Endothelial cell of umbilical vein (primary cell): ENCODE data around the gene SMAD3. TPM values are rescaled to one million over a fixed set of nuclear protein-coding genes. Genes with fewer than 3 reads are reported as not detected.

Experiments used
- BruUV-seq: library from RNA; stranded (reverse); fragments of 400-500 nt; replicated peaks from 2 replicates; lab custom pipeline; 2021; lab: Mats Ljungman, UMichigan
- CTCF ChIA-PET: fragments of 300-600, 350-600 bp; sonication (Branson Sonifier 250); formaldehyde crosslinking; loops from one replicate; lab custom pipeline; 2021; ENCODE audit warnings: antibody characterized with exemption, inconsistent platforms; lab: Charles Lee
- POLR2A ChIA-PET: fragments of 300-600, 350-600 bp; sonication (Branson Sonifier 250); formaldehyde crosslinking; loops from one replicate; lab custom pipeline; 2021; ENCODE audit warnings: antibody characterized with exemption, inconsistent platforms; lab: Charles Lee
- DNase-seq: peaks from one replicate; pipeline ENCODE4 v3.0.0-alpha.2; 2011; ENCODE audit warnings: low read depth, low spot score
- FAIRE-seq: peaks from 2 replicates; lab custom pipeline; 2011; peaks lifted over from hg19 to GRCh38; lab: Jason Lieb, UNC
- H2AFZ ChIP-seq: 2 replicates; pipeline ENCODE4 v1.6.0; 2012; ENCODE audit warnings: low read depth, low read length, control low read depth, inconsistent platforms
- H3K27ac ChIP-seq: 2 replicates; pipeline ENCODE4 v1.5.1; 2011; ENCODE audit warnings: low read depth, mild to moderate bottlenecking, control low read depth, low read length, moderate library complexity; ENCODE audit not compliant: insufficient read depth
- H3K27me3 ChIP-seq, 2 experiments: 2 replicates each; pipeline versions ENCODE4 v1.6.0 to v1.6.1; 2011; ENCODE audit warnings: low read length in 2 of 2, mixed read lengths in 1 of 2; ENCODE audit not compliant: control insufficient read depth in 2 of 2, insufficient read depth in 2 of 2
- H3K36me3 ChIP-seq, 2 experiments: 2 replicates in 1 of 2; 3 replicates in 1 of 2; pipeline ENCODE4 v1.5.1; 2011; ENCODE audit warnings: low read length in 2 of 2, mild to moderate bottlenecking in 1 of 2, moderate library complexity in 1 of 2; ENCODE audit not compliant: control insufficient read depth in 2 of 2, insufficient read depth in 2 of 2; ENCODE audit errors: extremely low read depth in 1 of 2
- H3K4me1 ChIP-seq: 3 replicates; pipeline ENCODE4 v1.5.1; 2011; ENCODE audit warnings: mild to moderate bottlenecking, low read length; ENCODE audit not compliant: control insufficient read depth, insufficient read depth; ENCODE audit errors: extremely low read depth
- H3K4me2 ChIP-seq: 2 replicates; pipeline ENCODE4 v1.6.1; 2011; ENCODE audit warnings: low read length, control low read depth, mixed read lengths; ENCODE audit not compliant: insufficient read depth
- H3K4me3 ChIP-seq, 3 experiments: fragments of 200-600 bp in 1 of 3; sonication (generic), shearing (Covaris generic) in 1 of 3; replicated peaks in 1 of 3; 2 replicates each; pipeline ENCODE4 v1.5.1; 2011 to 2016; ENCODE audit warnings: control low read depth in 3 of 3, low read length in 3 of 3, mild to moderate bottlenecking in 2 of 3, inconsistent platforms in 1 of 3, low read depth in 1 of 3, moderate library complexity in 1 of 3; ENCODE audit not compliant: insufficient read depth in 1 of 3
- H3K79me2 ChIP-seq: 2 replicates; pipeline ENCODE4 v1.6.0; 2012; ENCODE audit warnings: low read length, inconsistent platforms; ENCODE audit not compliant: control insufficient read depth, insufficient read depth
- H3K9ac ChIP-seq: replicated peaks from 2 replicates; pipeline ENCODE3; 2011; ENCODE audit warnings: low read length, control low read depth; ENCODE audit not compliant: insufficient read depth; ENCODE audit errors: extremely low read depth
- H3K9me1 ChIP-seq: replicated peaks from 3 replicates; pipeline ENCODE4 v1.6.0; 2011; ENCODE audit warnings: mild to moderate bottlenecking, low read length; ENCODE audit not compliant: control insufficient read depth, insufficient read depth; ENCODE audit errors: extremely low read depth
- H3K9me3 ChIP-seq: replicated peaks from 2 replicates; pipeline ENCODE4 v1.5.1; 2012; ENCODE audit warnings: low read length, inconsistent platforms; ENCODE audit not compliant: control insufficient read depth, insufficient read depth
- H4K20me1 ChIP-seq: replicated peaks from 2 replicates; pipeline ENCODE3; 2011; ENCODE audit warnings: mild to moderate bottlenecking, low read length; ENCODE audit not compliant: control insufficient read depth, insufficient read depth; ENCODE audit errors: extremely low read depth
- CTCF ChIP-seq, 2 donors: IDR thresholded peaks; 1 replicate in 1 of 2; 2 replicates in 1 of 2; pipeline ENCODE4 v1.5.1; 2011; ENCODE audit warnings: low read length in 2 of 2, mild to moderate bottlenecking in 2 of 2, moderate library complexity in 2 of 2, control low read depth in 1 of 2, inconsistent platforms in 1 of 2, low read depth in 1 of 2; ENCODE audit not compliant: insufficient read depth in 1 of 2; ENCODE audit errors: extremely low read depth in 1 of 2
- EZH2 ChIP-seq: IDR thresholded peaks from 2 replicates; pipeline ENCODE4 v1.6.1; 2012; ENCODE audit warnings: borderline replicate concordance, low read depth, mild to moderate bottlenecking, moderate library complexity, low read length, inconsistent platforms; ENCODE audit not compliant: severe bottlenecking
- FOS ChIP-seq: IDR thresholded peaks from 2 replicates; pipeline ENCODE4 v1.6.1; 2011; ENCODE audit warnings: mild to moderate bottlenecking, low read length, moderate library complexity, borderline replicate concordance; ENCODE audit not compliant: insufficient read depth
- GATA2 ChIP-seq: IDR thresholded peaks from 2 replicates; pipeline ENCODE4 v1.7.0; 2011; ENCODE audit warnings: low read depth, mild to moderate bottlenecking, moderate library complexity, mixed read lengths, low read length; ENCODE audit not compliant: insufficient read length, insufficient read depth
- JUN ChIP-seq: IDR thresholded peaks from 2 replicates; pipeline ENCODE4 v1.6.1; 2011; ENCODE audit warnings: borderline replicate concordance, low read depth; ENCODE audit not compliant: insufficient read length, insufficient read depth
- MAX ChIP-seq: IDR thresholded peaks from 2 replicates; pipeline ENCODE4 v1.6.1; 2011; ENCODE audit not compliant: insufficient read depth, insufficient read length
- MYC ChIP-seq: IDR thresholded peaks from one replicate; pipeline ENCODE4 v1.6.1; 2011; ENCODE audit warnings: mild to moderate bottlenecking, low read depth, low read length
- POLR2A ChIP-seq: IDR thresholded peaks from 2 replicates; pipeline ENCODE4 v1.6.1; 2012; ENCODE audit warnings: low read depth, mild to moderate bottlenecking, control low read depth, low read length
- POLR2AphosphoS5 ChIP-seq: IDR thresholded peaks from 2 replicates; pipeline ENCODE4 v1.6.1; 2012; ENCODE audit warnings: low read depth, mild to moderate bottlenecking, control low read depth, low read length, moderate library complexity; ENCODE audit not compliant: insufficient read depth
- dilution Hi-C: fragments of 300-500 bp; cut with MboI; formaldehyde crosslinking; loops from one replicate; pipeline ENCODE4 v1.15.0; 2019; ENCODE audit warnings: low sequenced_read_pairs; ENCODE audit not compliant: extremely low pct_ligation_motif_present
- intact Hi-C: fragments of 100-400 bp; cut with micrococcal nuclease; formaldehyde crosslinking; loops from one replicate; pipeline ENCODE4 v1.10.0; 2022
- polyA plus RNA-seq, 4 experiments: library from polyadenylated mRNA; depleted of rRNA in 3 of 4; stranded (reverse) in 3 of 4; unstranded in 1 of 4; fragments of >200 nt; gene quantifications; 2 replicates each; pipeline versions ENCODE4 v1.2.1 to v1.2.3, GENCODE V29; 2011 to 2012; ENCODE audit warnings: missing spikeins in 1 of 4
- total RNA-seq: library from RNA; stranded (reverse); gene quantifications from 2 replicates; pipeline ENCODE4 v1.2.3, GENCODE V29; 2021

SMAD3 gene
- total and polyA plus RNA-seq, 2 donors (not counting 3 experiments of a cell fraction or from before 2014, with no cell fraction given) = 56.4 to 88.2 TPM

- Histone ChIP-seq H3K4me3 (no peak overlapping the region), H3K27me3 (no peaks in the 10 kb centered on the region), H3K27ac (no peak overlapping the region), H3K4me1 (peaks cover 74% of the 10 kb centered on the region), H3K9ac (no peak overlapping the region), H3K79me2 (peaks cover 98% of the 10 kb centered on the region), H3K9me1 (no peaks in the 10 kb centered on the region), H4K20me1 (no peaks in the 10 kb centered on the region), H2AFZ (no peak overlapping the region), H3K36me3 (no peaks in the 10 kb centered on the region), H3K9me3 (no peaks in the 10 kb centered on the region), H3K4me2 (no peak overlapping the region)
- POLR2A ChIA-PET = no interaction called here
- FAIRE-seq (no peak), DNase-seq (no peak)
- TF ChIP-seq POLR2AphosphoS5 = no peak
- no peak for TF ChIP-seq CTCF (IDR thresholded peaks at IDR 0.05; ENCODE audit: extremely low read depth in 1 of 2, insufficient read depth in 1 of 2, low read depth in 1 of 2, low read length in 2 of 2)
- no peak for TF ChIP-seq JUN
- TF ChIP-seq FOS = no peak
- TF ChIP-seq POLR2A = no peak
- TF ChIP-seq MYC = no peak
- TF ChIP-seq GATA2 = no peak
- TF ChIP-seq EZH2 = no peak
- no peak for TF ChIP-seq MAX
- intact Hi-C loops = no loop called here
- no TSS peak for BruUV-seq
- dilution Hi-C loops = no loop called here
- CTCF ChIA-PET = interaction anchor here (1.0 kb wide), 1 partner anchor 72 kb away, joined by 3 read pairs; no protein-coding TSS in a partner anchor
Measured at GRCh38 chr15:67130166-67130565, 64.8 kb downstream of the SMAD3 start.
